Activated T-helper 2 cell treated with anti-CD3 and anti-CD28 coated beads, Interferon-gamma antibody, Interleukin-2, Interleukin-4, amounts not matched to agents 10 μg/mL and 5 μg/mL and 100 μg/mL, durations not matched to agents 14 hours and 24 hours and 36 hours (primary cell): ENCODE data around the gene SPOCD1. TPM values are rescaled to one million over a fixed set of nuclear protein-coding genes. Genes with fewer than 3 reads are reported as not detected.
"Not testable (repeated sequence)": the region's sequence is repeated elsewhere in the genome, so short reads cannot be mapped to it uniquely, and the experiment has no call there.

Source experiments
- DNase-seq: peaks from one replicate; pipeline ENCODE4 v3.0.0; 2021; ENCODE audit warnings: low spot score
- H3K27ac Mint-ChIP-seq: one replicate; pipeline ENCODE4 v1.8.0; 2021; ENCODE audit warnings: mixed read lengths
- H3K27me3 Mint-ChIP-seq: one replicate; pipeline ENCODE4 v1.8.0; 2021; ENCODE audit warnings: low read depth, mixed read lengths
- H3K36me3 Mint-ChIP-seq: one replicate; pipeline ENCODE4 v1.8.0; 2021; ENCODE audit warnings: low read depth, mixed read lengths
- H3K4me1 Mint-ChIP-seq: one replicate; pipeline ENCODE4 v1.8.0; 2021; ENCODE audit warnings: low read depth, mixed read lengths
- H3K4me3 Mint-ChIP-seq: one replicate; pipeline ENCODE4 v1.8.0; 2021; ENCODE audit warnings: low read depth, mild to moderate bottlenecking, moderate library complexity, mixed read lengths
- H3K9me3 Mint-ChIP-seq: one replicate; pipeline ENCODE4 v1.8.0; 2021; ENCODE audit warnings: mixed read lengths
- intact Hi-C: fragments of 100-400 bp; cut with micrococcal nuclease; formaldehyde crosslinking; loops from one replicate; pipeline ENCODE4 v1.15.1; 2023
- total RNA-seq: library from RNA; stranded (reverse); gene quantifications from 2 replicates; pipeline ENCODE4 v1.2.3, GENCODE V29; 2022

SPOCD1 gene
- total RNA-seq, 1 donor from 2014 or later, result not detected

DNA sequence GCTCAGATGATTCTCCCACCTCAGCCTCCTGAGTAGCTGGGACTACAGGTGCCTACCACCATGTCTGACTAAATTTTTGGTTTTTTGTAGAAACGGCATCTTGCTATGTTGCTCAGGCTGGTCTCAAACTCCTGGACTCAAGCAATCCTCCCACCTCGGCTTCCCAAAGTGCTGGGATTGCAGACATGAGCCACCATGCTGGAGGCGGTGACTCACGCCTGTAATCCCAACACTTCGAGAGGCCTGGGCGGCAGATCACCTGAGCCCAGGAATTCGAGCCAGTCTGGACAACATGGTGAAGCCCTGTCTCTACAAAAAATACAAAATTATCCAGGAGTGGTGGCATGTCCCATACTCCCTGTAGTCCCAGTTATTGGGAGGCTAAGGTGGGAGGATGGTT is 4.4 kb upstream of the SPOCD1 start:
- H3K36me3 Mint-ChIP-seq, H3K9me3 Mint-ChIP-seq, H3K4me1 Mint-ChIP-seq, H3K27me3 Mint-ChIP-seq, H3K4me3 Mint-ChIP-seq, intact Hi-C loops, DNase-seq, H3K27ac Mint-ChIP-seq: not testable (repeated sequence)

GRCh38 chr1:31818206-31818605 is 2.4 kb upstream of the SPOCD1 start:
- no peaks in the 10 kb centered on the region for H3K27me3 Mint-ChIP-seq
- H3K9me3 Mint-ChIP-seq, result no peaks in the 10 kb centered on the region
- H3K4me1 Mint-ChIP-seq, result peaks cover 5% of the 10 kb centered on the region
- no peak overlapping the region for H3K4me3 Mint-ChIP-seq
- no peaks in the 10 kb centered on the region for H3K36me3 Mint-ChIP-seq
- H3K27ac Mint-ChIP-seq, result no peak overlapping the region
- intact Hi-C loops, result no loop called here
- DNase-seq, result no peak

GRCh38 chr1:31816947-31817346 is 1.1 kb upstream of the SPOCD1 start:
- not testable (repeated sequence) for DNase-seq, H3K27me3 Mint-ChIP-seq, H3K4me1 Mint-ChIP-seq, H3K4me3 Mint-ChIP-seq, H3K9me3 Mint-ChIP-seq, H3K27ac Mint-ChIP-seq, H3K36me3 Mint-ChIP-seq
- intact Hi-C loops, result loop anchor here (1.0 kb wide), 1 partner anchor 147 kb away; no protein-coding TSS in a partner anchor

- H3K9me3 Mint-ChIP-seq, H3K4me1 Mint-ChIP-seq, H3K27ac Mint-ChIP-seq, H3K36me3 Mint-ChIP-seq, DNase-seq, H3K4me3 Mint-ChIP-seq, H3K27me3 Mint-ChIP-seq: not testable (repeated sequence)
- intact Hi-C loops, result loop anchor here (1.0 kb wide), 1 partner anchor 148 kb away; no protein-coding TSS in a partner anchor
Measured at GRCh38 chr1:31816501-31816900, 679 bp upstream of the SPOCD1 start.

GRCh38 chr1:31815307-31815645 is 546 bp downstream of the SPOCD1 start:
- no peaks in the 10 kb centered on the region for H3K36me3 Mint-ChIP-seq
- DNase-seq, result no peak
- H3K4me1 Mint-ChIP-seq, result peaks cover 7% of the 10 kb centered on the region
- no peak overlapping the region for H3K4me3 Mint-ChIP-seq
- H3K9me3 Mint-ChIP-seq, result no peaks in the 10 kb centered on the region
- intact Hi-C loops, result no loop called here
- H3K27me3 Mint-ChIP-seq, result no peaks in the 10 kb centered on the region
- H3K27ac Mint-ChIP-seq, result no peak overlapping the region

- DNase-seq, result no peak
- Mint-ChIP-seq H3K36me3 (no peaks in the 10 kb centered on the region), H3K27me3 (peaks cover 4% of the 10 kb centered on the region), H3K9me3 (no peaks in the 10 kb centered on the region), H3K4me1 (peaks cover 7% of the 10 kb centered on the region), H3K4me3 (no peak overlapping the region), H3K27ac (no peak overlapping the region)
- intact Hi-C loops, result no loop called here
Measured at GRCh38 chr1:31814631-31815306, 1.1 kb downstream of the SPOCD1 start.

GRCh38 chr1:31814041-31814511 is 1.7 kb downstream of the SPOCD1 start:
- no peak overlapping the region for H3K4me3 Mint-ChIP-seq
- H3K4me1 Mint-ChIP-seq, result peaks cover 7% of the 10 kb centered on the region
- H3K27ac Mint-ChIP-seq, result no peak overlapping the region
- no peaks in the 10 kb centered on the region for H3K36me3 Mint-ChIP-seq
- intact Hi-C loops, result no loop called here
- no peak for DNase-seq
- H3K9me3 Mint-ChIP-seq, result no peaks in the 10 kb centered on the region
- peaks cover 6% of the 10 kb centered on the region for H3K27me3 Mint-ChIP-seq

- Mint-ChIP-seq H3K4me1 (peaks cover 7% of the 10 kb centered on the region), H3K36me3 (no peaks in the 10 kb centered on the region), H3K27me3 (peaks cover 13% of the 10 kb centered on the region), H3K27ac (no peak overlapping the region), H3K4me3 (no peak overlapping the region), H3K9me3 (no peaks in the 10 kb centered on the region)
- DNase-seq, result no peak
- intact Hi-C loops, result loop anchor here (1.0 kb wide), 1 partner anchor 121 kb away; no protein-coding TSS in a partner anchor
Measured at GRCh38 chr1:31812158-31812829, 3.5 kb downstream of the SPOCD1 start.

- no peak overlapping the region for H3K27ac Mint-ChIP-seq
- H3K4me1 Mint-ChIP-seq, result peaks cover 7% of the 10 kb centered on the region
- no peak overlapping the region for H3K4me3 Mint-ChIP-seq
- H3K27me3 Mint-ChIP-seq, result peaks cover 13% of the 10 kb centered on the region
- no peak for DNase-seq
- no peaks in the 10 kb centered on the region for H3K9me3 Mint-ChIP-seq
- no peaks in the 10 kb centered on the region for H3K36me3 Mint-ChIP-seq
- intact Hi-C loops, result loop anchor here (1.0 kb wide), 1 partner anchor 122 kb away; no protein-coding TSS in a partner anchor
Measured at GRCh38 chr1:31811605-31812004, 4.2 kb downstream of the SPOCD1 start.

- H3K27ac Mint-ChIP-seq, result no peak overlapping the region
- intact Hi-C loops, result no loop called here
- no peak for DNase-seq
Measured at GRCh38 chr1:31809698-31810097, 6.1 kb downstream of the SPOCD1 start.

DNA sequence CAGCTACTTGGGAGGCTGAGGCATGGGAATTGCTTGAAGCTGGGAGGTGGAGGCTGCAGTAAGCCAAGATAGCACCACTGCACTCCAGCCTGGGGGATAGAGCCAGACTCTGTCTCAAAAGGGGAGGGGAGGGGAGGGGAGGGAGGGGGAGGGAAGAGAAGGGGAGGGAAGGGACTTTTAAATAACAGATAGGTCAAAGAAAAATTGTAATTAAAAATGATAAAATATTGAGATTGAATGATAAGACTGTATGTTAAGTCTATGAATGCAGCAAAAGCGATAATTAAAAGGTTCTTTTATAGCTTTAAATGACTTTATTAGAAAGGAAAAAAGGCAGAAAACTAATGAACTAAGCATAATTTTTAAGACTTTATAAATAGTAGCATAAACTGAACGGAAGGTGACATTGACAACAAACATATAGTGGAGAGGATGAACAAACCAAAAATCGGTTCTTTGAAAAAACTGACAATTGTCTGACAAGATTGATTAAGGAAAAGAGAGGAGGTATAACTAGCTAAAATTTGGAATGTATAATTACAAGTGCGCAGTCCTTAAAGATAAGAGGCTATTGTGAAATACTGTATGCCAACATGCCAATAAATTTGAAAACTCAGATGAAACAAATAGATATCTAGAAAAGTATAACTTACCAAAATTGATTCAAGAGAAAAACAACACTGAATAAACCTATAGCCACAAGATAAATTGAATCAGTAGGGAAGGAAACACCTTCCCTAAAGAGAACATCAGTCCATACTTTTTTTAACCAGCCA is 8.4 kb downstream of the SPOCD1 start:
- peaks cover 34% of the 10 kb centered on the region for H3K27me3 Mint-ChIP-seq
- intact Hi-C loops, result no loop called here
- H3K9me3 Mint-ChIP-seq, result no peaks in the 10 kb centered on the region
- peaks cover 5% of the 10 kb centered on the region for H3K4me1 Mint-ChIP-seq
- H3K27ac Mint-ChIP-seq, result no peak overlapping the region
- H3K4me3 Mint-ChIP-seq, result no peak overlapping the region
- DNase-seq, result no peak
- H3K36me3 Mint-ChIP-seq, result no peaks in the 10 kb centered on the region

More at GRCh38 chr1:31809698-31810097, 6.1 kb downstream of the SPOCD1 start:
- no peak overlapping the region for H3K4me3 Mint-ChIP-seq
- peaks cover 19% of the 10 kb centered on the region for H3K27me3 Mint-ChIP-seq
- no peaks in the 10 kb centered on the region for H3K9me3 Mint-ChIP-seq
- no peaks in the 10 kb centered on the region for H3K36me3 Mint-ChIP-seq
- H3K4me1 Mint-ChIP-seq, result peaks cover 2% of the 10 kb centered on the region

DNA sequence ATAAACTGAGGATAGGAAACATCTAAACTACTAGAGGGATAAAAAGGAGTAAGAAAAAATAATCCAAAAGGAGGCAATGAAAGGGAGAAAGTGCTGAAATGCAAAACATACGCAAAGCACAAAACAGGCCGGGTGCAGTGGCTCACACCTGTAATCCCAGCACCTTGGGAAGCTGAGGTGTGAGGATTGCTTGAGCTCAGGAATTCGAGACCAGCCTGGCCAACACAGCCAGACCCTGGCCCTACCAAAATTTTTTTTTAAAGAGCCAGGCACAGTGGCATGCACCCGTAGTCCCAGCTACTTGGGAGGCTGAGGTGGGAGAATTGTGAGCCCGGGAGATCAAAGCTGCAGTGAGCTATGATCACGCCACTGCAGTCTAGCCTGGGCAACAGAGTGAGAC is 10.5 kb downstream of the SPOCD1 start:
- intact Hi-C loops, result no loop called here
- no peaks in the 10 kb centered on the region for H3K36me3 Mint-ChIP-seq
- no peak overlapping the region for H3K27ac Mint-ChIP-seq
- H3K4me1 Mint-ChIP-seq, result peaks cover 5% of the 10 kb centered on the region
- H3K27me3 Mint-ChIP-seq, result peaks cover 39% of the 10 kb centered on the region
- DNase-seq, result no peak
- no peak overlapping the region for H3K4me3 Mint-ChIP-seq
- H3K9me3 Mint-ChIP-seq, result no peaks in the 10 kb centered on the region

- no peaks in the 10 kb centered on the region for H3K36me3 Mint-ChIP-seq
- DNase-seq, result no peak
- H3K27me3 Mint-ChIP-seq, result peaks cover 33% of the 10 kb centered on the region
- peaks cover 5% of the 10 kb centered on the region for H3K4me1 Mint-ChIP-seq
- intact Hi-C loops, result no loop called here
- no peaks in the 10 kb centered on the region for H3K9me3 Mint-ChIP-seq
- H3K27ac Mint-ChIP-seq, result no peak overlapping the region
- no peak overlapping the region for H3K4me3 Mint-ChIP-seq
Measured at GRCh38 chr1:31804098-31804497, 11.7 kb downstream of the SPOCD1 start.
